ENCODE measurements around the gene ASCC3.

- TF ChIP-seq, protein P1, sequence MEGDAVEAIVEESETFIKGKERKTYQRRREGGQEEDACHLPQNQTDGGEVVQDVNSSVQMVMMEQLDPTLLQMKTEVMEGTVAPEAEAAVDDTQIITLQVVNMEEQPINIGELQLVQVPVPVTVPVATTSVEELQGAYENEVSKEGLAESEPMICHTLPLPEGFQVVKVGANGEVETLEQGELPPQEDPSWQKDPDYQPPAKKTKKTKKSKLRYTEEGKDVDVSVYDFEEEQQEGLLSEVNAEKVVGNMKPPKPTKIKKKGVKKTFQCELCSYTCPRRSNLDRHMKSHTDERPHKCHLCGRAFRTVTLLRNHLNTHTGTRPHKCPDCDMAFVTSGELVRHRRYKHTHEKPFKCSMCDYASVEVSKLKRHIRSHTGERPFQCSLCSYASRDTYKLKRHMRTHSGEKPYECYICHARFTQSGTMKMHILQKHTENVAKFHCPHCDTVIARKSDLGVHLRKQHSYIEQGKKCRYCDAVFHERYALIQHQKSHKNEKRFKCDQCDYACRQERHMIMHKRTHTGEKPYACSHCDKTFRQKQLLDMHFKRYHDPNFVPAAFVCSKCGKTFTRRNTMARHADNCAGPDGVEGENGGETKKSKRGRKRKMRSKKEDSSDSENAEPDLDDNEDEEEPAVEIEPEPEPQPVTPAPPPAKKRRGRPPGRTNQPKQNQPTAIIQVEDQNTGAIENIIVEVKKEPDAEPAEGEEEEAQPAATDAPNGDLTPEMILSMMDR (IDR thresholded peaks at IDR 0.05; ENCODE audit: poor library complexity) = no peak
- TF ChIP-seq EZH2phosphoT487 (IDR thresholded peaks at IDR 0.05; ENCODE audit: low read depth, severe bottlenecking, unreplicated experiment) (no peak), EZH2 (IDR thresholded peaks at IDR 0.05; ENCODE audit: borderline replicate concordance) (no peak)
These were observed 189.2 kb downstream of the ASCC3 start for GRCh38 chr6:100691972-100692371.

Data from hepatocyte (in vitro differentiated cells).